B cell (primary cell): Measurements from ENCODE around the gene OGDH. TPM values are rescaled to one million over a fixed set of nuclear protein-coding genes. Genes with fewer than 3 reads are reported as not detected.

Experiments
- ATAC-seq: fragments of 200-7000 bp; cut with Tn5 transposase; one replicate; pipeline ENCODE4 v1.10.0; 2021; ENCODE audit warnings: low read depth, mild to moderate bottlenecking, moderate number of reproducible peaks, moderate library complexity
- CTCF ChIA-PET: fragments of 350-600 bp; sonication (Branson Sonifier 250); formaldehyde crosslinking; loops from one replicate; lab custom pipeline; 2021; ENCODE audit warnings: antibody characterized with exemption, inconsistent platforms; lab: Charles Lee
- POLR2A ChIA-PET: fragments of 350-600 bp; sonication (Branson Sonifier 250); formaldehyde crosslinking; loops from one replicate; lab custom pipeline; 2021; ENCODE audit warnings: antibody characterized with exemption; lab: Charles Lee
- DNase-seq: peaks from one replicate; pipeline ENCODE4 v3.0.0; 2013
- H2AFZ ChIP-seq: 2 replicates; pipeline ENCODE4 v1.6.1; 2012; ENCODE audit warnings: mild to moderate bottlenecking, low read depth, low read length; ENCODE audit not compliant: insufficient read depth, poor library complexity, severe bottlenecking
- H3K27ac ChIP-seq, 2 donors: 1 replicate in 1 of 2; 2 replicates in 1 of 2; pipeline ENCODE4 v1.5.1; 2012 to 2013; ENCODE audit warnings: low read length in 2 of 2, mild to moderate bottlenecking in 2 of 2, moderate library complexity in 1 of 2
- H3K27me3 ChIP-seq, 4 experiments: fragments of 200-600 bp in 1 of 4; sonication (generic) in 1 of 4; replicated peaks in 1 of 4; 1 replicate in 2 of 4; 2 replicates in 2 of 4; pipeline versions ENCODE4 v1.6.1 to v1.7.0; 2013 to 2016; ENCODE audit warnings: low read length in 3 of 4, mild to moderate bottlenecking in 2 of 4, mixed read lengths in 1 of 4, moderate library complexity in 1 of 4; ENCODE audit not compliant: insufficient read depth in 4 of 4, control insufficient read depth in 3 of 4; ENCODE audit errors: control extremely low read depth in 1 of 4
- H3K36me3 ChIP-seq, 2 experiments: replicated peaks in 1 of 2; 1 replicate in 1 of 2; 2 replicates in 1 of 2; pipeline versions ENCODE4 v1.6.1 to v1.7.1; 2013; ENCODE audit warnings: low read length in 1 of 2; ENCODE audit not compliant: insufficient read depth in 2 of 2, control insufficient read depth in 1 of 2; ENCODE audit errors: control extremely low read depth in 1 of 2, extremely low read depth in 1 of 2
- H3K4me1 ChIP-seq, 2 donors: fragments of 200-600 bp in 1 of 2; sonication (generic) in 1 of 2; 1 replicate in 1 of 2; 2 replicates in 1 of 2; pipeline versions ENCODE4 v1.5.1 to v1.6.1; 2013 to 2017; ENCODE audit warnings: low read length in 2 of 2; ENCODE audit not compliant: control insufficient read depth in 2 of 2, insufficient read depth in 2 of 2
- H3K4me2 ChIP-seq: replicated peaks from 2 replicates; pipeline ENCODE3; 2012; ENCODE audit warnings: mild to moderate bottlenecking, low read depth, low read length; ENCODE audit not compliant: poor library complexity, severe bottlenecking
- H3K4me3 ChIP-seq, 5 experiments: fragments of 200-600 bp in 1 of 5; sonication (generic) in 1 of 5; 1 replicate in 3 of 5; 2 replicates in 2 of 5; pipeline versions ENCODE4 v1.5.1 to v1.7.0; 2011 to 2016; ENCODE audit warnings: low read length in 4 of 5, mild to moderate bottlenecking in 4 of 5, low read depth in 2 of 5, control low read depth in 1 of 5, moderate library complexity in 1 of 5; ENCODE audit not compliant: insufficient read depth in 1 of 5; ENCODE audit errors: control extremely low read depth in 1 of 5, extremely low read depth in 1 of 5
- H3K79me2 ChIP-seq: fragments of 200-600 bp; sonication (generic); one replicate; pipeline ENCODE4 v1.6.0; 2016; ENCODE audit warnings: low read length; ENCODE audit not compliant: control insufficient read depth, insufficient read depth
- H3K9ac ChIP-seq: fragments of 200-600 bp; sonication (generic); 2 replicates; pipeline ENCODE4 v1.6.1; 2017; ENCODE audit warnings: mild to moderate bottlenecking, low read length, moderate library complexity
- H3K9me3 ChIP-seq, 3 donors: one replicate each; pipeline versions ENCODE4 v1.6.1 to v1.7.1; 2013; ENCODE audit warnings: low read length in 2 of 3; ENCODE audit not compliant: control insufficient read depth in 2 of 3, insufficient read depth in 1 of 3; ENCODE audit errors: control extremely low read depth in 1 of 3
- H4K20me1 ChIP-seq: 2 replicates; pipeline ENCODE4 v1.6.0; 2012; ENCODE audit warnings: mild to moderate bottlenecking, low read length; ENCODE audit not compliant: insufficient read depth, control insufficient read depth, poor library complexity, severe bottlenecking
- H3K27ac Mint-ChIP-seq: one replicate; pipeline ENCODE4 v1.8.0; 2021; ENCODE audit warnings: mixed read lengths
- H3K27me3 Mint-ChIP-seq: one replicate; pipeline ENCODE4 v1.8.0; 2021; ENCODE audit warnings: mixed read lengths
- H3K4me1 Mint-ChIP-seq: one replicate; pipeline ENCODE4 v1.8.0; 2021; ENCODE audit warnings: mixed read lengths
- H3K4me3 Mint-ChIP-seq: one replicate; pipeline ENCODE4 v1.8.0; 2021; ENCODE audit warnings: mixed read lengths
- H3K9me3 Mint-ChIP-seq: one replicate; pipeline ENCODE4 v1.8.0; 2022; ENCODE audit warnings: mixed read lengths; ENCODE audit not compliant: insufficient read depth
- EZH2 ChIP-seq: IDR thresholded peaks from 2 replicates; pipeline ENCODE4 v1.6.1; 2012; ENCODE audit warnings: borderline replicate concordance, low read depth, mild to moderate bottlenecking, moderate library complexity, low read length; ENCODE audit not compliant: insufficient read depth, poor library complexity, severe bottlenecking
- WGBS: methylation state at CpG from one replicate; pipeline ENCODE4 v1.1.5; 2013; ENCODE audit warnings: missing lambda C conversion rate; ENCODE audit not compliant: insufficient coverage; 5-methylcytosine and 5-hydroxymethylcytosine counted together
- intact Hi-C: fragments of 100-400 bp; cut with micrococcal nuclease; formaldehyde crosslinking; loops from one replicate; pipeline ENCODE4 v1.10.0; 2022
- polyA plus RNA-seq: library from polyadenylated mRNA; depleted of rRNA; stranded (reverse); fragments of >200 nt; gene quantifications from 2 replicates; pipeline ENCODE4 v1.2.3, GENCODE V29; 2012
- total RNA-seq, 2 donors: library from RNA; stranded (reverse); fragments of 120-200 nt in 1 of 2; gene quantifications; 1 replicate in 1 of 2; 2 replicates in 1 of 2; pipeline versions ENCODE4 v1.2.3 to v1.2.4, GENCODE V29; 2013 to 2022
- TF ChIP-seq, protein P1 (sequence below): fragments of 200-600 bp; IDR thresholded peaks from one replicate; pipeline ENCODE4 v1.8.0; 2022; ENCODE audit warnings: antibody characterized with exemption, mild to moderate bottlenecking

The OGDH gene
- total and polyA plus RNA-seq, 2 donors (not counting 1 experiment from before 2014, with no cell fraction given) = 42.6 to 80.2 TPM

DNA sequence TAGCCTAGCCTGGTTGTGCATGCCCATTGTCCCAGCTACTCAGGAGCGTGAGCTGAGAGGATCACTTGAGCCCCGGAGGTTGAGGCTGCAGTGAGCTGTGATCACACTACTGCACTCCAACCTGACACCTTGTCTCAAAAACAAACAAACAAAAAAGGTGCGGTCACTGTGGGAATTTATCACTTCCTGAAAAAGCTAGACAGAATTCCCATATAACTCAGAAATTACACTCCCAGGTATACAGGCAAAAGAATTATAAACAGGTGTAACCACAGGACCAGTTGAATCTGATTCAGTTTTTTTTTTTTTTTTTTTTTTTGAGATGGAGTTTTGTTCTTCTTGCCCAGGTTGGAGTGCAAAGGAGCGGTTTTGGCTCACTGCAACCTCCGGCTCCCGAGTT is 3.2 kb upstream of the OGDH start:
- no peak overlapping the region for H2AFZ ChIP-seq
- H3K9me3 Mint-ChIP-seq = no peaks in the 10 kb centered on the region
- H3K27me3 ChIP-seq = peaks cover 0 to 3% (median 0%) of the 10 kb centered on the region in 4 experiments
- no peak for DNase-seq
- H3K4me1 Mint-ChIP-seq = peaks cover 29% of the 10 kb centered on the region
- no peak overlapping the region for H3K27ac Mint-ChIP-seq
- ATAC-seq = no peak
- CTCF ChIA-PET = interaction anchor here (0.7 kb wide), 1 partner anchor 977 kb away, joined by 3 read pairs; no protein-coding TSS in a partner anchor
- H3K4me3 Mint-ChIP-seq = no peak overlapping the region
- H3K4me2 ChIP-seq = no peak overlapping the region
- intact Hi-C loops = no loop called here
- peaks cover 11 to 28% of the 10 kb centered on the region in 2 donors for H3K4me1 ChIP-seq
- H3K9ac ChIP-seq = no peak overlapping the region
- no peaks in the 10 kb centered on the region for H3K9me3 ChIP-seq
- POLR2A ChIA-PET = interaction anchor here (0.7 kb wide), 1 partner anchor 68 kb away, joined by 10 read pairs; no protein-coding TSS in a partner anchor
- H3K27ac ChIP-seq = no peak overlapping the region
- peaks cover 10% of the 10 kb centered on the region for H3K27me3 Mint-ChIP-seq
- no peaks in the 10 kb centered on the region for H4K20me1 ChIP-seq
- 89% methylated on average over 6 of the region's 6 CpGs for WGBS
- H3K36me3 ChIP-seq = no peaks in the 10 kb centered on the region
- peaks cover 11% of the 10 kb centered on the region for H3K79me2 ChIP-seq
- TF ChIP-seq, protein P1, sequence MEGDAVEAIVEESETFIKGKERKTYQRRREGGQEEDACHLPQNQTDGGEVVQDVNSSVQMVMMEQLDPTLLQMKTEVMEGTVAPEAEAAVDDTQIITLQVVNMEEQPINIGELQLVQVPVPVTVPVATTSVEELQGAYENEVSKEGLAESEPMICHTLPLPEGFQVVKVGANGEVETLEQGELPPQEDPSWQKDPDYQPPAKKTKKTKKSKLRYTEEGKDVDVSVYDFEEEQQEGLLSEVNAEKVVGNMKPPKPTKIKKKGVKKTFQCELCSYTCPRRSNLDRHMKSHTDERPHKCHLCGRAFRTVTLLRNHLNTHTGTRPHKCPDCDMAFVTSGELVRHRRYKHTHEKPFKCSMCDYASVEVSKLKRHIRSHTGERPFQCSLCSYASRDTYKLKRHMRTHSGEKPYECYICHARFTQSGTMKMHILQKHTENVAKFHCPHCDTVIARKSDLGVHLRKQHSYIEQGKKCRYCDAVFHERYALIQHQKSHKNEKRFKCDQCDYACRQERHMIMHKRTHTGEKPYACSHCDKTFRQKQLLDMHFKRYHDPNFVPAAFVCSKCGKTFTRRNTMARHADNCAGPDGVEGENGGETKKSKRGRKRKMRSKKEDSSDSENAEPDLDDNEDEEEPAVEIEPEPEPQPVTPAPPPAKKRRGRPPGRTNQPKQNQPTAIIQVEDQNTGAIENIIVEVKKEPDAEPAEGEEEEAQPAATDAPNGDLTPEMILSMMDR = no peak
- no peak for TF ChIP-seq EZH2
- H3K4me3 ChIP-seq = no peak overlapping the region

DNA sequence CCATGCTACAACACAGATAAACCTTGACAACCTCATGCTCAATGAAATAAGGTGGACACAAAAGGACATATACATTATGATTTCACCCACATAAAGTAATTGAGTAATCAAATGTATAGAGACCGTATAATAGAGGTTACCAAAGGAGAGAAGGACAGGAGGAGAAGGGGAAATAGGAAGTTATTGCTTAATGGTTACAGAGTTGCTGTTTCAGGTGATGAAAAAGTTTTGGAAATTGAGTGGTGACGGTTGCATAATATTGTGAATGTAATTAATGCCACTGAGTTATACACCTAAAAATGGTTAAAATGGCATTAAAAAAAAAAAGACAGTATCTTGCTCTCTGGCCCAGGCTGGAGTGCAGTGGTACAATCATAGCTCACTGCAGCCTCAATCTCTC is 1.5 kb upstream of the OGDH start:
- ChIA-PET CTCF (interaction anchor here (2.1 to 2.5 kb wide), 2 partner anchors 145 to 243 kb away, joined by 11 to 15 read pairs; partner anchors contain the start of gene H2AZ2), POLR2A (no interaction called here)
- H3K36me3 ChIP-seq = peaks cover 0 to 1% of the 10 kb centered on the region in 2 experiments
- H3K9ac ChIP-seq = no peak overlapping the region
- WGBS = no CpG with 5 or more reads among the region's 2 CpGs
- no peaks in the 10 kb centered on the region for H3K27me3 ChIP-seq
- intact Hi-C loops = no loop called here
- H3K4me1 ChIP-seq = peaks cover 15 to 34% of the 10 kb centered on the region in 2 donors
- no peak overlapping the region for H3K4me3 ChIP-seq
- H2AFZ ChIP-seq = no peak overlapping the region
- TF ChIP-seq, protein P1 = no peak
- TF ChIP-seq EZH2 = no peak
- peaks cover 43% of the 10 kb centered on the region for H3K4me1 Mint-ChIP-seq
- peak overlapping the region; percentile 44 for H3K4me3 Mint-ChIP-seq
- H3K9me3 Mint-ChIP-seq = no peaks in the 10 kb centered on the region
- H3K9me3 ChIP-seq = no peaks in the 10 kb centered on the region
- ATAC-seq = no peak
- H3K79me2 ChIP-seq = peaks cover 29% of the 10 kb centered on the region
- no peak overlapping the region for H3K4me2 ChIP-seq
- no peak for DNase-seq
- no peaks in the 10 kb centered on the region for H4K20me1 ChIP-seq
- H3K27ac Mint-ChIP-seq = peak overlapping the region; percentile 32
- H3K27me3 Mint-ChIP-seq = peaks cover 4% of the 10 kb centered on the region
- no peak overlapping the region for H3K27ac ChIP-seq
